SHP77 treated with DMSO at 0.1 percent for 48 hours (cell line): ENCODE data around the gene SEZ6L2.
"Not testable (repeated sequence)": the region's sequence is repeated elsewhere in the genome, so short reads cannot be mapped to it uniquely, and the experiment has no call there.

Experiments used
- DNase-seq: peaks from one replicate; lab custom pipeline; 2025; lab: John Stamatoyannopoulos, UW

Gene SEZ6L2

GRCh38 chr16:29910819-29911675, 11.7 kb upstream of the SEZ6L2 start:
- no peak for DNase-seq

DNA sequence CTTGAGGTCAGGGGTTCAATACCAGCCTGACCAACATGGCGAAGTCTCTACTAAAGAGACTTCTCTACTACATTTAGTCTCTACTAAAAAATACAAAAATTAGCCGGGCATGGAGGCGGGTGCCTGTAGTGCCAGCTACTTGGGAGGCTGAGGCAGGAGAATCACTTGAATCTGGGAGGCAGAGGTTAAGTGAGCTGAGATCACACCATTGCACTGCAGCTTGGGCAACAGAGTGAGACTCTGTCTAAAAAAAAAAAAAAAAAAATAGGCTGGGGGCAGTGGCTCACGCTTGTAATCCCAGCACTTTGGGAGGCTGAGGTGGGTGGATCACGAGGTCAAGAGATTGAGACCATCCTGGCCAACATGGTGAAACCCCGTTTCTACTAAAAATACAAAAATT, 10.5 kb upstream of the SEZ6L2 start:
- not testable (repeated sequence) for DNase-seq

DNA sequence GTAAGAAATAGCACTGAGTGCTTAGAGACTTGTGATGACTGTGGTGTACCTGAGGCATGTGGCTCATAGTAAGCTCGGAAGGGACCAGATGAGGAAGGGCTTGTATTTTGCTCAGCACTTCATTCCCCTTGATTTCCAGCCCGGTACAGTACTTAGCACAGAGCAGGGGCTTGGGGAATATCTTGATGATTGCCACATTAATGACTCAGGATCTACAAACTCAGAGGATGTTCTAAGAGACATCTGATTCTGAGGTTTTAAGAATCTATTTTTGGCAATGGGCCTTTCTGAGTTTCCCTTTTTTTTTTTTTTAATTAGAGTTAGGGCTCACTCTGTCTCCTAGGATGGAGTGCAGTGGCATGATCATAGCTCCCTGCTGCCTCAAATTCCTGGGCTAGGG, 10.0 kb upstream of the SEZ6L2 start:
- DNase-seq: no peak

DNA sequence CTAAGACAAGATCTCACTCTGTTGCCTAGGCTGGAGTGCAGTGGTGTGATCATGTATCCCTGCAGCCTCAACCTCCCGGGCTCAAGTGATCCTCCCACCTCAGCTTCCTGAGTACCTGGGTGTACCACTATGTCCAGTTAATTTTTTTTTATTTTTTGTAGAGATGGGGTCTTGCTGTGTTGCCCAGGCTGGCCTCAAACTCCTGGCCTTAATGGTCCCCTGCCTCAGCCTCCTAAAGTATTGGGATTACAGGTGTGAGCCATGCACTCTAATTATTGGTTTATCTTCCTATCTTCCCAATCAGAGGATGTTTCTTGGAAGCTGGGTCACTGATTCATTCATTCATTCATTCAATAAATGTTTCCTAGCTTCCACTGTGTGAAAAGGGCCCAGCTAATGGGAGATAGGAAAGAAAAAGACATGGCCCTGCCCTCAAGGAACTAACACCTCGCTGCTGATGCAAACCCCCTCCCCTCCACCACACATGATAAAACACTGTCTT, 9.4 kb upstream of the SEZ6L2 start:
- DNase-seq: no peak

- DNase-seq: no peak
Observed at GRCh38 chr16:29907973-29908372, 8.6 kb upstream of the SEZ6L2 start.

GRCh38 chr16:29906520-29907244, 7.3 kb upstream of the SEZ6L2 start:
- DNase-seq: no peak

DNA sequence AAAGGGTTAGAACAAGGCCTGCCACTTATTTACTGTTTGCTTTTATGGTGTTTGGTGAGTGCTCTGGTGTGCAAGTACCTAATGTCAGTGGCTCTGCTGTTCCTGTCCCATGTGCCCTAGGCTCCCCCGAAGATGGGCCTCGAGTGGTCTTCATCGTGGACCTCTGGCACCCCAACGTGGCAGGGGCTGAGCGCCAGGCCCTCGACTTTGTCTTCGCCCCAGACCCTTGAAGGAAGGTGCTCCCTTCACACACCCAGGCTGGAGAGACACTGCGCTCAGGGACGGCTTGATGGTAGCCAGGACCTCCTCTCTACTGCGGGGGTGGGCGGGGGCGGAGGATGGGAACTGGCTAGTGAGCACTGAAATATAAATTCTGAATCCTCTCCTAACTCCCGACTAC, 6.3 kb upstream of the SEZ6L2 start:
- DNase-seq: no peak

DNA sequence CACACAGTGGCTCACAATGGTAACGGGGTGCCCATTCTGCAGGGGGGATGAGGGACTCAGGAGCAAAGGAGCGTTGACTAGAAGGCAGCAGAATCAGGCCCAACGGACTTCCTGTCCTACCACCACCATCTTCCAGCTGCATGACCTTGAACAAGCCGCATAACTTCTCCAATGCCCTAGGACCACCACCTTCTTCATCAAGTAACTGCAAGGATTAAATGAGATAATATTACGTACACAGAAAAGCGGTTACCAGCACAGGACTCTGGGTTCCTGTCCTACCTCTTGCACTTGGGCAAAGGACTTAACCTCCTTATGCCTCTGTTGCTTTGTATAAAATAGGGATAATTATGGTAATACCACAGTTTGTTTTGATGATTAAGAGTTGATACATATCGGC, 5.6 kb upstream of the SEZ6L2 start:
- no peak for DNase-seq

- no peak for DNase-seq
Observed at GRCh38 chr16:29903590-29903989, 4.2 kb upstream of the SEZ6L2 start.

- no peak for DNase-seq
Observed at GRCh38 chr16:29901607-29901945, 2.2 kb upstream of the SEZ6L2 start.

GRCh38 chr16:29900888-29901606, 1.7 kb upstream of the SEZ6L2 start:
- DNase-seq: no peak

- peak; percentile 90 for DNase-seq
Observed at GRCh38 chr16:29900102-29900887, 945 bp upstream of the SEZ6L2 start, which contains the start of gene ASPHD1. Gene ASPHD1, plus strand, starts transcription at chr16:29900488. Its CDS starts 484 bp downstream, at chr16:29900972.

DNA sequence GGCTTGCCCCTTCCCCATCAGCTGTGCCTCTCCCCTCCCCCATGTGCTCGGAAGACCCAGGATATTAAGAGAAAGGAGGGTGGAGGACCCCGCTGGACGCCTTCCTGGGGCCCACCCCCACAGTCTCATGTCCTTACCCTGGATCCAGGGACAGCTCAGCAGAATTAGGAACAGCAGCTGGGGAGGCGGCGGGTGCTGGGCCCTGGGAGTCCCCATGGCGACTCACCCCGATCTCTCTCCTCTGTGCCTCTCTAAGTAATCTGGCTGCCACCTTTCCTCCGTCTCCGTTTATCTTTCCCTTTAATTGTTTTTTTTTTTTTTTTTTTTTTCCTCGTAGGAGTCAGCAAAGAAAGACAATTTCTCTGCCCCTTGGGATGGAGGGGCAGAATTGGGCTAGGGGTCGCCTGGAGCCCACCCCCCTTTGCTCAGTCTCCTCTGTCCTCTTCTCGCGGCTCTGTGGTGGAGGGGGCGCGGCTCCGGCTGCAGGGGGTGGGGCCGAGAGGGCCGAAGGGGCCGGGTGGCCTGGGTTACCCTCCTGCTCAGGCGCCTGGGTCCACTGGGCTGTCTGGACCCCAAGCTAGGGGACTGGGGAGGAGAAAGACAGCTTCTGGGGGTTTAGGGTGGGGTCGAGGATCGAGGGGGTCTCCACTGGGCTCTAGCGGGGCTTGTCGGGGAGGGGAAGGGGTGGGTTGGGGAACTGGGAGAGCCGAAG, 390 bp downstream of the SEZ6L2 start:
- peak; percentile 55 for DNase-seq

GRCh38 chr16:29898135-29898803, 1.1 kb downstream of the SEZ6L2 start:
- DNase-seq: no peak

DNA sequence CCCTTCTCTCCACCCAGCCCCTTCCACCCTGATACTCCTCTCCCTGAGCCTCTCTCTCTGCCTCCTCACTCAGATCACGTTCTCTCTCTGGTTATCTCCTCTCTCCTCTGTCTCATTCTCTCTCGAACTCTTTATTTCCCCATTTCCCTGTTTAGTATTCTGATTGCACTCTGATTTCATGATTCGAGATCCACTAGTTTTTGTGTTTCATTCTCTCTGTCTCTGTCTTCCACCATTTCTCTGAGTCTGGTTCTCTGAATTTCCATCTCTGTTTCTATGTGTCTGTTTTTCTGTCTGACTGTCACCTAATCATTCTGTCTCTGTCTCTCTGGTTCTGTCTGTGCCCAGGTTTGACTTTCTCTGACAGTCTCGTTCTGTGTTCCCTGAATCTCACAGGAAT, 2.0 kb downstream of the SEZ6L2 start:
- DNase-seq: no peak

DNA sequence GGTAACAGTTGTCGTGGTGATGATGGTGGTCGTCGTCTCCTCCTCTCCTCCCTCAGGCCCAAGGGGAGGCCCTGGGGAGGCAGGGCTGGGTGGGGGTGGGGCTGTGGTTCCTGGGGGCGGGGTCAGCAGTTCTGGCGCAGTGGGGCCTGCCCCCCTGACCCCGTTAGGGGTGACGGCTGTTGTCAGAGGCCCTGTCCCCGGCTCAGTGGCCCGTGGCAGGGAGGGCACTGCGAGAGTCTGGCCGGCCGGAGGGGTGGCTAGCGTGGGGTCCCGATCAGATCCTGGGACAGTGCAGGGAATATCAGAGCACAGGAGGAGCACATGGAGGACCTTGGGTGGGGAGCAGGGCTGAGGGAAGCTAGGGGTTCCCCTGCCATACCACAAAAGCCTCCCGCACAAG, 2.5 kb downstream of the SEZ6L2 start:
- DNase-seq: no peak

DNA sequence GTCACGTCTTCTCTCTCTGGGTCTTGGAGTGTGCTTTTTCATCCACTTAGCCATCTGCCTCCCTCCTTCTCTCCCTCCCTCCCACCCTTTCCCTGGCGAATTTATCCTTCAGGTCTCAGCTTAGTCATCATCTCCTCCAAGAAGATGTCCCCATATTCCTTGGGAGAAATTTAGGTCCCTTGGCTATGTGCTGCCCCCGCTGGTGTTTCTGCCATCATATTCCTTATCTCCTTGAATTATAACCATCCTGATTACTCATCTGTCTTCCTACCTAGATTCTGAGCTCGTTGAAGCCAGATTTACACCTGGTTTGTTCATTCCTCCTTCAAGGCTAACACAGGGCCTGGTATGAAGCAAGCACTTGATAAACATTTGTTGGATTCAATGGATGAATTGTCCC, 5.0 kb downstream of the SEZ6L2 start:
- no peak for DNase-seq

DNA sequence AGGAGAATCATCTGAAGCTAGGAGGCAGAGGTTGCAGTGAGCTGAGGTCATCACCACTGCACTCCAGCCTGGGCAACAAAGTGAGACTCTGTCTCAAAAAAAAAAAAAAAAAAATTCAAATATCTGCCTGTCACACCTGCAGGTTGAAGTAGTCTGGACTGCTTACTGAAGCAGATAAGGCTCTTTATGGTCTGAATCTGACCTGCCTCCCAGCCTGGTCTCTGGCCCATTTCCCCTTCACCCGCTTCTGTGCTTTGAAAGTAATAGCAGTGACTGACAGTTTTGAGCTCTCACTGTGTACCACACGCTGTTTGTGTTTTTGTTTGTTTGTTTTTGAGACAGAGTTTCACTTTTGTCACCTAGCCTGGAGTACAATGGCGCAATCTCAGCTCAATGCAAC, 5.8 kb downstream of the SEZ6L2 start:
- DNase-seq: no peak

DNA sequence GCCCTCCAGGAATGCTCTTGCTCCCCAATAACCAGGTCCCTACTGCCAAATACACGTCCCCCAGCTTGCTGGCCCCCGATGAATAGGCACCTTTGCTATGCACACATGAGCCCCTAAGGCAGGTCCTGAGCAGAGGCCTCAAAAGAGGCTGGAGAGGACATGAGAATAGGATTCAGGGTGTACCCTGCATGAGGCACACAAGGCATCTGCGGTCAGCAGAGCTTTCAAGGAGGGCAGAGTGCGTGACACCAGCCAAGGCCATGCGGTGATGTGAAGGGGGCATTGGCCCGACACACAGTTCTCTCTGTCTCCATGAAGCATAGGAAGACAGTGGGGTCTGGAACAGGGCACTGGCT, 6.9 kb downstream of the SEZ6L2 start:
- DNase-seq: no peak
